Prostate gland (tissue), 2 donors: Measurements from ENCODE around the gene RANBP3. TPM values are rescaled to one million over a fixed set of nuclear protein-coding genes. Genes with fewer than 3 reads are reported as not detected.
"Not testable (repeated sequence)": the region's sequence is repeated elsewhere in the genome, so short reads cannot be mapped to it uniquely, and the experiment has no call there.

ENCODE experiments used
- DNase-seq: peaks from one replicate; pipeline ENCODE4 v3.0.0-alpha.2; 2019; ENCODE audit warnings: low spot score
- H3K27ac ChIP-seq, 2 donors: fragments of 200-600 bp; sonication (generic); 2 replicates each; pipeline ENCODE4 v1.5.1; 2017 to 2019
- H3K27me3 ChIP-seq: fragments of 200-600 bp; sonication (generic); replicated peaks from 2 replicates; pipeline ENCODE4 v1.5.1; 2019; ENCODE audit not compliant: insufficient read depth
- H3K36me3 ChIP-seq, 2 donors: fragments of 200-600 bp; sonication (generic); 1 replicate in 1 of 2; 2 replicates in 1 of 2; pipeline versions ENCODE4 v1.5.1 to v1.8.1; 2017 to 2019
- H3K4me1 ChIP-seq: fragments of 200-600 bp; sonication (generic); replicated peaks from 2 replicates; pipeline ENCODE4 v1.5.1; 2019
- H3K4me3 ChIP-seq, 2 donors: fragments of 200-600 bp; sonication (generic); 2 replicates each; pipeline ENCODE4 v1.5.1; 2017 to 2019
- H3K9me3 ChIP-seq: fragments of 200-600 bp; sonication (generic); 2 replicates; pipeline ENCODE4 v1.5.1; 2017
- POLR2A ChIP-seq: fragments of 450-650 bp; IDR thresholded peaks from one replicate; pipeline ENCODE4 v1.6.1; 2016; ENCODE audit warnings: antibody characterized with exemption, mild to moderate bottlenecking
- POLR2AphosphoS5 ChIP-seq: sonication (generic); formaldehyde crosslinking; IDR thresholded peaks from one replicate; pipeline ENCODE4 v1.6.1; 2017; ENCODE audit warnings: antibody characterized with exemption
- WGBS: methylation state at CpG from one replicate; pipeline ENCODE4 v1.1.5; 2018; 5-methylcytosine and 5-hydroxymethylcytosine counted together
- intact Hi-C: fragments of 100-400 bp; cut with DNase I; formaldehyde crosslinking; loops from one replicate; pipeline ENCODE4 v1.14.2; 2022
- total RNA-seq, 2 donors: library from RNA; depleted of rRNA; stranded (reverse); fragments of >200 nt; gene quantifications; one replicate each; pipeline ENCODE4 v1.1.0, GENCODE V29; 2016
- TF ChIP-seq, protein P1 (sequence below), 4 experiments: fragments of 200-600 bp in 2 of 4; fragments of 450-650 bp in 2 of 4; sonication (generic) in 2 of 4; IDR thresholded peaks; 1 replicate in 3 of 4; 2 replicates in 1 of 4; pipeline ENCODE4 v1.5.1; 2016 to 2019; ENCODE audit warnings: antibody characterized with exemption in 4 of 4, mild to moderate bottlenecking in 2 of 4, moderate library complexity in 2 of 4

The RANBP3 gene
- total RNA-seq, 2 donors from 2014 or later = 84.6 to 120 TPM

DNA sequence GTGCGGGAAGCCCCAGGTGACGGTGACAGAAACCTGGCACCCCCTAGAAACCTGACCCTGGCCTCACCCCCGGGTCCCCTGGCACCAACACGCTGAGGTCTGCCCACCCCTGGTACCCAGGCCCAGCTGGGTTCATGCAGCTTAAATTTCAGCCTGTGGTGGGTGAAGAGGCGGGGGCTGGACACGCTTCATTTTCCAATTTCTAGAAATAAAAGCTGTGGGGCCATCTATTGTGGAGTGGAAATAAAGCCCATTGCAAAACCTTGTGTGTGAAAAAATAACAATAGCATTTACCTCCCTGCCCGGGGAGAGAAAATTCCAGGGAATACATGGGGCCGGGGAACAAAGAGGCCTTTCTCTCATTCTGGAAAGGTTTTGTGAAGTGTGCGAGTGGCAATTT, 100.1 kb downstream of the RANBP3 start:
- WGBS = 64% methylated on average over 8 of the region's 9 CpGs
- Histone ChIP-seq H3K27me3 (no peaks in the 10 kb centered on the region), H3K4me1 (no peaks in the 10 kb centered on the region), H3K27ac (no peak overlapping the region), H3K4me3 (no peak overlapping the region), H3K9me3 (no peaks in the 10 kb centered on the region), H3K36me3 (no peaks in the 10 kb centered on the region)
- intact Hi-C loops = no loop called here
- no peak for TF ChIP-seq POLR2AphosphoS5
- TF ChIP-seq, protein P1, sequence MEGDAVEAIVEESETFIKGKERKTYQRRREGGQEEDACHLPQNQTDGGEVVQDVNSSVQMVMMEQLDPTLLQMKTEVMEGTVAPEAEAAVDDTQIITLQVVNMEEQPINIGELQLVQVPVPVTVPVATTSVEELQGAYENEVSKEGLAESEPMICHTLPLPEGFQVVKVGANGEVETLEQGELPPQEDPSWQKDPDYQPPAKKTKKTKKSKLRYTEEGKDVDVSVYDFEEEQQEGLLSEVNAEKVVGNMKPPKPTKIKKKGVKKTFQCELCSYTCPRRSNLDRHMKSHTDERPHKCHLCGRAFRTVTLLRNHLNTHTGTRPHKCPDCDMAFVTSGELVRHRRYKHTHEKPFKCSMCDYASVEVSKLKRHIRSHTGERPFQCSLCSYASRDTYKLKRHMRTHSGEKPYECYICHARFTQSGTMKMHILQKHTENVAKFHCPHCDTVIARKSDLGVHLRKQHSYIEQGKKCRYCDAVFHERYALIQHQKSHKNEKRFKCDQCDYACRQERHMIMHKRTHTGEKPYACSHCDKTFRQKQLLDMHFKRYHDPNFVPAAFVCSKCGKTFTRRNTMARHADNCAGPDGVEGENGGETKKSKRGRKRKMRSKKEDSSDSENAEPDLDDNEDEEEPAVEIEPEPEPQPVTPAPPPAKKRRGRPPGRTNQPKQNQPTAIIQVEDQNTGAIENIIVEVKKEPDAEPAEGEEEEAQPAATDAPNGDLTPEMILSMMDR (IDR thresholded peaks at IDR 0.05) = no peak
- no peak for TF ChIP-seq POLR2A
- no peak for DNase-seq

DNA sequence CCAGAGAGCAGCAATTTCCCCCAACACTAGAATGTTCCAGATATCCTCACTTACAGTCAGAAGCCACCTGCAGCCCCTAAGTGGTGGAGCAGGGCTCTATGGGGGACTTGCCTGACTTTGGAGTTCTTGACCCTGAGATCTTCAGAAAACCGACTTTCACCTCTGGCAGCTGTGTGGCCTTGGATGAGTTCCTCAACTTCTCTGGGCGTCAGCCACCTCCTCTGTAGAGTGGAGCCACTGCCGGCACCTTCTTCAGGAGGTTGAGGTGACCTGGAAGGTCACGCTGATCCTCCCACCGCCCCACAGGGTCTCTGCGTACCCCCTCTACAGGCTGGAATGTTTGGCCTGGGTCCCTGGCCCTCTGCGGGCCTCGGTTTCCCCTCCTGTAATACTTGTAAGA, 100.5 kb downstream of the RANBP3 start:
- no peak for TF ChIP-seq POLR2AphosphoS5
- no peak for TF ChIP-seq POLR2A
- TF ChIP-seq, protein P1 (IDR thresholded peaks at IDR 0.05) = no peak
- 76% methylated on average over 8 of the region's 8 CpGs for WGBS
- Histone ChIP-seq H3K4me1 (no peaks in the 10 kb centered on the region), H3K36me3 (no peaks in the 10 kb centered on the region), H3K27me3 (no peaks in the 10 kb centered on the region), H3K9me3 (no peaks in the 10 kb centered on the region), H3K27ac (no peak overlapping the region), H3K4me3 (no peak overlapping the region)
- intact Hi-C loops = no loop called here
- no peak for DNase-seq

DNA sequence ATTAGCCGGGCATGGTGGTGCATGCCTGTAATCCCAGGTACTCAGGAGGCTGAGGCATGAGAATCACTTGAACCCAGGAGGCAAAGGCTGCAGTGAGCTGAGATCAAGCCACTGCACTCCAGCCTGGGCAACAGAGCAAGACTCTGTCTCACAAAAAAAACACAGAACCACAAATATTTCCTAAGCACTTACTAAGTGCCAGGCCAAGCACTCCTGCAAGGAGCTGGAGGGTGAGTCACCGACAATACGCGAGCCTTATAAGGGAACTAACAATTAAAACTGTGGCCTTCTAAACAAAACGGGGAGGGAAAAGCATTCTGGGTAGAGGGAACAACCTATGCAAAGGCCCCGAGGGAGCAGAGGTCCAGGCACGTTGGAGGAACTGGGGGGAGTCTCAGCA, 103.4 kb downstream of the RANBP3 start:
- H3K27me3 ChIP-seq, H3K27ac ChIP-seq, H3K4me3 ChIP-seq, H3K9me3 ChIP-seq, intact Hi-C loops, H3K4me1 ChIP-seq, DNase-seq, H3K36me3 ChIP-seq: not testable (repeated sequence)
- 84% methylated on average over 7 of the region's 7 CpGs for WGBS

DNA sequence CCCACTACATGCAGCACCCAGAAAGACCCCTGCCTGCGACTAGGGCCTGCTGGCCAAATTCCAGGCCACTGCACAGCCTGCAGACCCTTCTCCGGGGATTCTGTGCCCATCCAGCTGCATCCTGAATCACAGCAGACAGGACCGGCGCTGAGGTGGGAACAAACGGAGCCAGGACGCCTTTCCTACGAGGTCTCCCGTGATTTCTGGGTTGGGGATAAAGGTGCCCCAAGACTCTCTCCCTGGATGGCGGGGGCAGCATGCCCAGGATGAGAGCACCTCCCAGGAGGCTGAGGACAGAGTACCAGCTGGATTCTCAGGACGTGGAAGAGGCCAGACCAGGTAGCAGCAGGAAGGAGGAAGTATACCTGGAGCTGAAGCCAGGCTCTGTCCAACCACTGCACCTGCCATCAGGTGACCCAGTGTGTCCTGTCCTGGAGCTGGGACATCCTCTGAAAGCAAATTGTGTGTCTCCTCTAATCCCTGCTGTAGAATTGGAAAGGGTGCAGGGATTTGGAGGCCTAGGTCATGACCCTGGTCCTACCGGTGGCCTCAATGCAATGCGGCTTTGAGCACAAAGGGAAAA, 104.2 kb downstream of the RANBP3 start:
- DNase-seq = no peak
- no peaks in the 10 kb centered on the region for H3K27me3 ChIP-seq
- 95% methylated on average over 12 of the region's 12 CpGs for WGBS
- H3K9me3 ChIP-seq = no peaks in the 10 kb centered on the region
- intact Hi-C loops = no loop called here
- no peaks in the 10 kb centered on the region for H3K4me1 ChIP-seq
- no peak overlapping the region for H3K27ac ChIP-seq
- H3K36me3 ChIP-seq = no peaks in the 10 kb centered on the region
- TF ChIP-seq POLR2A (no peak), POLR2AphosphoS5 (no peak)
- TF ChIP-seq, protein P1 (IDR thresholded peaks at IDR 0.05) = no peak
- H3K4me3 ChIP-seq = no peak overlapping the region

DNA sequence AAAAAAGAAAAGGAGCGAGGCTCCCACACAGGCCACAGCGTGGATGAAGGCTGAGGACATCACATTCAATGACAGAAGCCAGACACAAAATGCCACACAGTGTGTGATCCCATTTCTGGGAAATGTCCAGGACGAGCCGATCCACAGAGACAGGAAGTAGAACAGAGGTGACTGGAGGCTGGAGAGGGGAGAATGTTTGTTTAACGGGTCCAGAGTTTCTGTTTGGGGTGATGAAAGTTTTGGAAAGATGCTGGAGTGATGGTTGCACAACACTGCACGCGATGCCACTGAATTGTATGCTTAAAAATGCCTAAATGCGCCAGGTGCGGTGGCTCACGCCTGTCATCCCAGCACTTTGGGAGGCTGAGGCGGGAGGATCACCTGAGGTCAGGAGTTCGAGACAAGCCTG, 107.0 kb downstream of the RANBP3 start:
- no peaks in the 10 kb centered on the region for H3K9me3 ChIP-seq
- no peaks in the 10 kb centered on the region for H3K27me3 ChIP-seq
- 82% methylated on average over 12 of the region's 12 CpGs for WGBS
- TF ChIP-seq, protein P1 (IDR thresholded peaks at IDR 0.05) = no peak
- TF ChIP-seq POLR2AphosphoS5 (no peak), POLR2A (no peak)
- no peaks in the 10 kb centered on the region for H3K36me3 ChIP-seq
- intact Hi-C loops = no loop called here
- H3K4me3 ChIP-seq = no peak overlapping the region
- no peaks in the 10 kb centered on the region for H3K4me1 ChIP-seq
- DNase-seq = no peak
- H3K27ac ChIP-seq = no peak overlapping the region
